Measurements from ENCODE around the gene YTHDF1.
A peak's percentile ranks its signal among the peaks of the same experiment; 100 is the strongest.

The YTHDF1 gene

DNA sequence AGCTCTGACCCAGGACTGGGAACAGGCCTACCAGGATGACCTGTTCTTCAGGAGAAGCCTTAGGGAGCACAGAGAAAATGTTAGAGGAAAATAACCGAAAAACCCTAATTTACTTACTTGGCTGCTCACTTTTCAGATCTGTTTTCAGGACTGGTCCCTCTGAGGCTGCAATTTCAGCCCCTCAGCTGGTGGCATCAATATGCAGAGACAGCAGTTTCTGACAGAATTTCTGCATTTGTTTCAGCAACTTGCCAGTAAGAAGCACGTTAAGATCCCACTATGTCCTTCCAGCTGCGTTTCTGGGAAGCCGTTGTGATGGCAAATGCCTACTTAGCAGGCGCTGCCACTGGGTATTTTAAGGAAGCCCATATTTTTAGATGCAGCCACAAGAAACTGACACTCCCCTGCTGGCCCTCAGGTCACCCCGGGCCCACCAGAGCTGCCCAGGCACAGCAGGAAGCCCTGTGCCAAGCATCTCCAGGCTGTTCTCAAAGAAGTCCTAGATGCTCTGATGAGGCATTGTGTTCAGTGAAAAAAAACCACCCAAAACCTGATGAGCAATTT, 7.5 kb downstream of the YTHDF1 start:
- DNase-seq (ENCODE audit: low read depth), result no peak

DNA sequence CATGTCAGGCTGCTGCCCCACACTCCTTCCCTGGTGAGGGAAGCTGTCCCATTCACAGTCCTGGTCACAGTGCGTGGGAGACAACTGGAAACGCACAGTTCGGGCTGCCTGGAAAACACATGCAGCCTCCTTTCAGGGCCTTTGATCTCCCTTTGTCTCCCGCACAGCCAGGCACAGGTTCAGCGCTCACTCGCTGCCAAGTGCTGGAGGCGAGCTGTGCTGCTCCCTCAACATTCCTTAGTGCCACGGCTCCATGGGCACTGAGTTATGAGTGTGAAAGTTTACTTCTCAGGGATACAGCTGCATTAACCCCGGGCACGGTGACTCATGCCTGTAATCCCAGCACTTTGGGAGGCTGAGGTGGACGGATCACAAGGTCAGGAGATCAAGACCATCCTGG, 9.1 kb downstream of the YTHDF1 start:
- peak; percentile 17 for DNase-seq (ENCODE audit: low read depth)

DNA sequence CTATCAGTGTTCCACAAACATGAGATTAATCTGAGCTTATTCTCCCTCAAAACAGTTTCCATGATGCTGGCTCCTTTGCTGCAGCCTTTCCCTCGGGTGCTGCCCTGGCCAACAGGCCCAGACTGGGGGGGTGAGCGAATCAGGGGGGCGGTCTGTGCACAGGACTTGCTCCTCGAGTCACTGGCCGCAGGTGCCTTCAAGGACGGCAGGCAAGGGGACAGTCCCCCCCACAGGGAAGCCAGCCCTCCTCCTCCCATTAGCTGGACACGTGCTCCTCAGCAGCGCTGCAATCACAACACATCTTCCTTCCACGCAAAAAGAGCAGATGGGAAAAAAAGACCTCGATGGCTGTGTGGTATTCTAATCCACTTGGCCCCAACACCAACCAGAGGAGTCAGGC, 10.0 kb downstream of the YTHDF1 start:
- DNase-seq (ENCODE audit: low read depth), result no peak

DNA sequence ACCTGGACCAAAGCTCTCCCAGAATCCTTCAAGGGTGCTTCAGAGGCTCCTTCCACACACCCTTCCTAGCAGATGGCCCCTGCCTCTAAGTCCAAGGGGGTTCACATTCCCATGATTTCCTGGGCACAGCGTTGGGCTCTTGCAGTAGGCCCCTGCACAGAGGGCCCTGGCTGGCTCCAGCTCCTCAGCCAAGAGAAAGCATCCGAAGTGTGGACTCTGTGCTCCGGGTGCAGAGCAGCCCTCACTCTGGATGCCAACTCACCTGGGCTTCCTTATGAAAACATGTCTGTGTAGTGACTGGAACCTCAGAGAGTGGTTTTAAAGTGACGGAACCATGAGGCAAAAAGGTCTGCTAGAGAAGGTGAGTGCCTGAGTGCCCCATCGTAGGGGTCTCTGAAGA, 11.6 kb downstream of the YTHDF1 start:
- no peak for DNase-seq (ENCODE audit: low read depth)

DNA sequence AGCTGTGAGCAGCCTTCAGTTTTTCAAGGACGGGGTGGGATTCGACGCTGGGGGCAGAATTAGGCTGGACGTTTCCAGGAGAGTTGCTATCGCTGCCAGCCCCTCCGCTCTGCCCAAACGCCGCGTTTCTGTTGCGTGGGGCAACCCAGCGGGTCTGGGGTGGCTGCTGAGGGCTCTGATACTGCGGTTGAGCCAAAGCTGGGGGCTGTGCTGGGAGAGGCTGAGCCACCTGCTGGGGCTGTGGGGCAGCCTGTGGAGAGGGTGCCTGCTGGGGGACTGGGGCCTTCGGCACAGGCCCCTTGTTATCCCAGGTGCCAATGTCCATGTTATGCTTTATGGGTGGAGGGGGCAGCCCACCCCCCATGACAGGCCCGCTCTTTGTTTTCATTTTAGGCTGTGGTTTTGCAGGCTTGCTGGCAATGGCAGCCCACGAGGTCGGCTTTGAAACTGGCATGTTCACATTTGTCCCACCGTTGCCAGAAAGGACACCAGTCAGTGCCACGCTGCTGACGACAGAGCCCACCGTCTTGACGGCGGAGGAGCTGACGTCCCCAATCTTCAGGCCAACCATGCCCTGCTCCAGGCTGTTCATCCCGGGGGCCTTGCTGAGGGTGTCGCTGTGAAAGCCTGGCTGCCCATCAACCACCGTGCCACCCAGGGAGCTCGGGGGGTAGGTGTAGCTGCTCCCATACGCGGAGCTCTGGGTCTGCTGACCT, 13.0 kb downstream of the YTHDF1 start:
- DNase-seq (ENCODE audit: low read depth), result no peak

DNA sequence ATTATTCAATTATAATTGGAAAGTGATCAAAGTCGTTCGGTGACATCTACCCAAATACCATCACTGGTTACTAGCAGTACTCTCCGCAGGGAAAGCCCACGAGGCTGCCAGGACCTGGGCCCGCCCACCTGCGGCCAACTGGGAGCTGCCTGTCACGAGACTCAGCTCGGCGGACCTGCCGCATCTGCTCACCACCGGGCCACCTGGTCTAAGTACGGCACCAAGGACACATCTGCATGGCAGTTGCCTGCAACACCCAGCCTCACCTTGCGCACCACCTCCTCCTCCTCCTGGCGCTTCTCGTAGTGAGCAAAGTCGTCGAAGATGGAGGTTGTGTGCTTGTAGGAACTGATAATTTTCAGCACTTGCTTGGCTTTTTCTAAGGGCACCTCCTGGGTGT, 13.9 kb downstream of the YTHDF1 start:
- no peak for DNase-seq (ENCODE audit: low read depth)

DNA sequence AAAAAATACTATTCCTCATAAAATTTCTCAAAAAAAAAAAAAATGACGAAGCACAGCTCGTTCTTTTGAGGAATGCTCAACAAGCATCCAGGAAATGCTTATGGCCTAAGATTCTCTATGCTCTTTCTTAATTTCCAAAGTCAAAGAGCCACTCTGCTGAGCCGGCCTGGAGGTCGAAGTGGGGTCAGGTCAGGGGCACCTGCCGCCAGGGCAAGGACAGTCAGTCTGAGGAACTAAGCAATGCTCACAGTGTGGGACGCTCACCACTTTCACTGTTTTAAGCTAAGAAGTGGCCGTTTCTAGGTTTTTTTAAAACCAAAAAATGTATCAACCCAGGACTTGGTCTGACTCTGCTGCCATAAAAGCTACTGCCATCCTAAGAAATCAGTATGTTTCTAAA, 17.3 kb downstream of the YTHDF1 start:
- no peak for DNase-seq (ENCODE audit: low read depth)

DNA sequence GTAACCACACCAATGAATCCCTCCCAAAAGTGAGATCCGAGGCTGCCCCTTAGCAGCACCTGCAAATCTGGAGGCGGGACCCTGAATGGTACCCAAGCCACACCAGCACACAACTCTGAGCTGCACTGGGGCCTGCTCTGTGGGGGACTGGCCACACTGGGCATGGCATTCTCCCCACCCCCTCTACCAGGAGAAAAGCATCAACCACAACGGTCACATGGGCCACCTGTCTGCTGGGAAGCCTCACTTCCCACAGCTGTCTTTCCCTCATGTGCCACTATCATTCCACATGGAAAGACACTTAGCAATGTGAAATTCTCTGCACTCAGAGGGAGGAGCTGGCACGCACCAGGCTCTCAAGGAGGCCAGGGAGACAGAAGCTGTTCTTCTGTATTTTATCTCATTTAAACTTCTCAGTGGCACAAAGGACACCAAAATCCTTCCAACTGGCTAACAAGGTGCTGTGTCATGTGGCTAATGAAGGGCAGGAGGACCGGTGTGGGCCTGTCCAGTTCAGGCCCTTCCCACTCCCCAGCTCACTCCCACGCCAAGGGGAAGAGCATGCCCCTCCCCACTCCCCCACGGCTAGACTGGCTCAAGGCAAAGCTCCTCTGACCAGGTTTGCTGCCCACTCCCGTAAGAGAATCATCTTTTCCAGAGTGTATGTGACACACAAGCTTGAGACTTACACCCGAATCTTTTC, 19.0 kb downstream of the YTHDF1 start:
- no peak for DNase-seq (ENCODE audit: low read depth)

DNA sequence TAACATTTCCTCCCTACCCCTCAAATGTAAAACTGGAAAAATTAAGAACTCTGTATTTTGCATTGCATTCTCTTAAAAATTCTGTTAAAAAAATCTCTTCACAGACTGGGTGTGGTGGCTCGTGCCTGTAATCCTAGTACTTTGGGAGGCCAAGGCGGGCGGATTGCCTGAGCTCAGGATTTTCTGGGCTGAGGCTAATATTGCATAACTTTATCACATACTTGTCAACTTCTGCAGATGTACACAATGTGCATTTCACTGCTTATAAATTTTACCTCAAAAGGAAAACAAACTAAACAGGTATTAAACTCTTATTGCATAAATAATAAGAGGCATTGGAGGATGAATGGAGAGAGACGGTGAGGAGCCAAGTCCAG, 21.1 kb downstream of the YTHDF1 start:
- no peak for DNase-seq (ENCODE audit: low read depth)

DNA sequence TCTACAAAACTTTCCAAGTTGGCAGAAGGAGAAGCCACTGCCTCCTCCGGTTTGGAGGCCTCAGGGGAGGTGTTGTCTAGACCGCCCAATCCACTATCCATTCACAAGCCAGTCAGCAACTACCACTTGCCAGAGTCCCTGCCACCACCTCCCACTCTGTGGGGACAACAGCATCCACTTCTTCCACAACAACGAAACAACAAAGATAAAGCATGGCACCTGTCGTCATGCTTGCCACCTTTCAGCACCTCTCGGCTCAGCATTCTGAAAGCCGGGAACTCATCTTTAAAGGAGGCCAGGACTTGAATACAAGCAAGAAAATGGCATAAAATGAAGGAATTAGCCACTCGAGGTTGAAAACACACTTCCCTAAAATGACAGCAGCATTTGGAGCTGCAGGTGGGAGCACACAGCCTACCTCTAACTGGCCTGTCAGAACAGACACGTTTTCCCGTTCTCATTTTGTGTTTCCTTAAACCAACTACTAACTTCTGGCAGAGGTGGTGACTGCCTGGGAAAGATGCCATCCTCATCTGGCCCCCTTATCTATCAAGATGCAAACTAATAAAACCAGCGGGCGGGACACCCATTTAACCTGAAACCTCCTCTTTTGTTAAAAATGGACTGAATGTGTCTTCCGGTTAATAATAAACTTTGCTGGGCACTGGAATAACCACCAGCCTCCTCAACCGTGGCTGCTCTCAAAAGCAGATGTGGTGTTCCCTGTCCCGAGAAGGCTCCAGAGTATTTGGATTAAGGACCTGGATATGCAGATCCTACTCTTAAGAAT, 21.7 kb downstream of the YTHDF1 start:
- no peak for DNase-seq (ENCODE audit: low read depth)

DNA sequence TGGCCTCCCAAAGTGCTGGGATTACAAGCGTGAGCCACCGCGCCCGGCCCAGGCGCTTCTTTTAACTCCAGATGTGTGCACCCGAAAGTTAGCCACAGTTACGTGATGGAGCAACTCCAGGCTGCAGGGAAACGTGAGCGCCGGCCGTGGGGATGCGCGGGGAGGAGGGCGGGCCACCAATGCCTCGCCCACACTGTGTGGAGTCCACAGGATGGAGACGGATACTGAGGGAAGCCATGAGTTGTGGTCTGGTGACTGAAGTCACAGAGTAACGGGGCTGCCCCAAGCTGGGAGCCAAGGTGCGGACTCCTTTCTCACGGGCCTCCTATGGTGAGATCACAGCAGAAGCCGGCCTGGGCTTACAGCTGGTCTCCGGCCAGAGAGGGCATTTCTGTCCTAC, 23.2 kb downstream of the YTHDF1 start:
- no peak for DNase-seq (ENCODE audit: low read depth)

DNA sequence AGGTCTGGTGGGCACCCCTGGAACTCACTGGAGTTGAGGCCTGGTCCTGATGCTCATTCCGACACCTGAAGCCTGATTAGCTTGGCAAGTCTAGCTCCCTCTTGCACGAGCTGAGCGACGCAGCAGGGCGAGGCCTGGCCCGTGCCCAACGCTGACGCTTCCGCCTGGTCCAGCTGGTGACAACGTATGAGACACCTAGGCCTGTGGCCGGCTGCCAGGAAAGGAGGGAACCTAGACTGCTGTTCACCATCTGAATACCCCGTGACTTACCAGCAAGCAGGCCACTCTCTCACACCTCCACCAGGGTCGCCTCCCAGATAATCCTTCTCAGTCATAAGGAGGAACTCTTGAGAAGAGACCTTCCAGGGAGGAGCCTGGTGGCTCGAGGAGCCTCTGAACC, 24.5 kb downstream of the YTHDF1 start:
- DNase-seq (ENCODE audit: low read depth), result no peak

DNA sequence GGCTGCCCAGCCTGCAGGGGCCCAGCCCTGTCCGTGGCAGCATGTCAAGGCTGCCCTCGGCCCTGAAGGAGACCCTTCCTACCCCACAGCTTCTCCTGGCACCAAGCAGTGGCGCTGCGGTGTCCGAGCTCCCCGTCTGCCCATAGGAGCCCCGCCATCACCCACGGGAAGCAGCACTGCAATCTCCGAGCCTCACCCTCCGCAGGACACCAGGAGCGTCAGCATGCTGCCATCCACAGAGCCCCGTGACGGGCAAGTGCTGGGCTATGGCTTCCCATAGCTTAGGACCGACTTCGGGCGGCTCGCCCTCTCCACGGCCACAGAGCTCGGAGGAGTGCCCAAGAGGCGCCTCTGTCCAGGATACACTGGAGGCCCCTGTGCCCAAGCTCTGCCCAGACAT, 25.1 kb downstream of the YTHDF1 start:
- no peak for DNase-seq (ENCODE audit: low read depth)

DNA sequence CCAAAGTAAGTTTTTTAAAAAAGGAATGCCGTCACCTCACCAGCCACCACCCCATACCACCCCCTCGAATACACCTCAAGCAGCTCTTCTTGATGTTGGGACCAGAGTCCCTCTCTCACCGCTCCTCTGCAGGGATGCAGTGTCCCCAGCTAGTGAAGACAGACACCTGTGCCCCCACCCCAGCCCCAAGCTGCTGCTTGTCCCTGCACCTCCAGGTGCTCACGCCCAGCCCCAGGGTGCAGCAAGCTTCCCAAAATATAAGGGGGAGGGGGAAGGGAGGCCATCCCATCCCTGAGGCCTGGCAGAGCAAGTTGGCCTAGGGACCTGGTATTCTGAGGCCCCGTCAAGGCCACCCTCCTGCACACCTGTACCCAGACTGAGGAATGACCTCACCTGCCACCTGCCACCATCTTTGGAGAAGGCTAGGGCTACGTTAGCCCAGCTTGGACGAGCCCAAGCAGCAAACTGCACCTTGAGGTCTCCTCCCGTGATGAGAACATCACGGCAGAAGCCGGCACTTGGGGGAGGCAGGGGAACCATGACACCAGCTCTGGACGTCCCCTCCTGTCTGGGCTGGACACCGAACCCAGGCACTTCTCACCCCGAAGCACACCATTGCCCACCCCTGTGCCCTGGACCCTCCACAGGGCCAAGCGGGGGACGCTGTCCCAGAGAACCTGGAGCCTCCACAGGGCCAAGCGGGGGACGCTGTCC, 25.9 kb downstream of the YTHDF1 start:
- DNase-seq (ENCODE audit: low read depth), result no peak

DNA sequence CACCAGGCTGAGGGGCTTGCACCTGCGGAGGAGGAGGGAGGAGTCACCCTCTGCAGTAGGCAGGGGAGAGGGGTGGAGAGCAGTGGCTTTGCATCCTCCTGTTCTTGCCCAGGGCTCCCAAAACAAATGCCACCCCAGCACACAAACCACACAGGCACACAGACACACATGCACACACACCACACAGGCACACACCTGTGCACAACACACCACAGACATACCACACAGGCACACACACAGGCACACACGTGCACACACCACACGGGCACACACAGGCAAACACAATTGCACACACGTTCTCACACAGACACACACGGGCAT, 26.6 kb downstream of the YTHDF1 start:
- DNase-seq (ENCODE audit: low read depth), result no peak

DNA sequence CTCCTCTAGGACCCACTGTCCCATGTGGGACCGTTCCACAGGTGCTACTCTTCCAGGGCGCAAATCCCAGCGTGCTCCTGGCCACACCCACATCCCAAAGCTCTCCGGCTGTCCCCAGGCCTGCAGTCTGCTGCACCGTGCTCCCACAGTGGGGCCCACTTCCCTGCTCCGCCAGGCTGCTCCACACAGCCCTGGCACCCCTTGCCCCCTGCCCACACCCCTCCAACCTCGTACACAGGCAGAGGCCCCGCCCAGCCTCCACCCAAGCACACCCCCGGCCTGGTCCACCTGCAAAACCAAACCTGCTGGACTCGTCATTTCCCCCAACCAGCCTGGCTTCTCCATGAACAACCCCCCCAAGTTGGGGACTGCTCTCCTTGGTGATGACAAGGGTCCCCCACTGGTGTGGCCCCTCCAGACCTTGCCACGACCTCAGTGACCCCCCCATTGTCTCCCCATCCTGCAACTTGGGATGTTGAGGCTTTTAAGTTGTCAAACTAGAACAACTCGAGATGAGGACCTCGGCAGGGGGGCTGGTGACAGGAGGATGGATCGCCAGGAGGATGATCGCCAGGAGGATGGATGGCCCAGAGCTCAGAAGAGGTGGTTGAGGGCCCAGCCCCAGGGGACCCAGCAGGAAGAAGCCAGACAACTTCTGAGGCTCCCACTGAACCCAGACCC, 27.1 kb downstream of the YTHDF1 start:
- DNase-seq (ENCODE audit: low read depth), result no peak

DNA sequence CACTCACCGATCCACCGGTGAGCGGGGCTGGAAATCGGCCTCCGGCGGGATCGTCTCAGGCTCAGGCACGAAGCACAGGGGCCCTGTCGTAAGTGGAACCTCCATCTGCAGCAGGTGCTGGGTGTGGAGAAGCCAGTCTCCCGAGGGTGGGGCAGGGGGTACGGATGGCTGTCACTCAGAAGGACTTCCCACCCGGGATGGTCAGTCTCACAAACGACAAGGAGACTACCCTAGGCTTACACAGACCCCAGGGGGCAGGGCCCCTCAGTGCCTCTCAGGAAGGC, 27.8 kb downstream of the YTHDF1 start:
- DNase-seq (ENCODE audit: low read depth), result no peak

DNA sequence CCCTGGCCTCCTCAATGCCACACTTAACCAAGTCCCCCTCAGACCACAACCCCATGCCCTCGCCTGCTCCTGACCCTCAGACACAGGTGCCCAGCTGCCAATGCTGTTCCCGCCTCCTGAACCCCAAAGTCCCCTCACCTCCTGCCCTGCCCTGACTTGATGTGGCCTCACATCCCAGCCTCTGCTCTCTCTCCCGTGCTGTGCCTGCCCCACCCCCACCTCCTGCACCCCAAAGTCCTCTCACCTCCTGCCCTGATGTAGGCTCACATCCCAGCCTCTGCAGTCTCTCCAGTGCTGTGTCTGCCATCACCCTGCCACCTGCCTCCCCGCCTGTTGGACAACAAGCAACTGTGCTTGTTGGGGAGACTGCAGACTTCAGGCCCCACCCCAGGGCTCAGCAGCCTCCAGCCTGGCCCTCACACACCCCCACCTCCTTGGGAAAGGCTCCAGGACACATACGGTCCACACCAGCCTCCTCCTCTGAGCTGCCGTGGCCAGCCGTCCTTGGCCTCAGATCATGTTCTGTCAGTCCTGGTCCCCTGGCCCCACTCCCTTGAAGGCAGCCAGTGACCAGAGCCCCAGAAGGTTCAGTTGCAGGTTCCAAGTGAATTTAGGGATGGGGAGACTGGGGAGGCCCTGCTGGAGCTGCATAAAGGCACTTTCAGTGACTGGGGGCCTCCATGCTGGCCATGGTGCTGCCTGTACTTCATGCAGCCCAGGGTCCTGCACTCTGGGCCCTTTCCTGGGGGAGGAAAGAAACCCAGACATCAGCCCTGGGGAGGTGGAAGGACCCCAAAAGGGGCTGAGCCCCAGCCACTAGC, 28.4 kb downstream of the YTHDF1 start:
- no peak for DNase-seq (ENCODE audit: low read depth)

DNA sequence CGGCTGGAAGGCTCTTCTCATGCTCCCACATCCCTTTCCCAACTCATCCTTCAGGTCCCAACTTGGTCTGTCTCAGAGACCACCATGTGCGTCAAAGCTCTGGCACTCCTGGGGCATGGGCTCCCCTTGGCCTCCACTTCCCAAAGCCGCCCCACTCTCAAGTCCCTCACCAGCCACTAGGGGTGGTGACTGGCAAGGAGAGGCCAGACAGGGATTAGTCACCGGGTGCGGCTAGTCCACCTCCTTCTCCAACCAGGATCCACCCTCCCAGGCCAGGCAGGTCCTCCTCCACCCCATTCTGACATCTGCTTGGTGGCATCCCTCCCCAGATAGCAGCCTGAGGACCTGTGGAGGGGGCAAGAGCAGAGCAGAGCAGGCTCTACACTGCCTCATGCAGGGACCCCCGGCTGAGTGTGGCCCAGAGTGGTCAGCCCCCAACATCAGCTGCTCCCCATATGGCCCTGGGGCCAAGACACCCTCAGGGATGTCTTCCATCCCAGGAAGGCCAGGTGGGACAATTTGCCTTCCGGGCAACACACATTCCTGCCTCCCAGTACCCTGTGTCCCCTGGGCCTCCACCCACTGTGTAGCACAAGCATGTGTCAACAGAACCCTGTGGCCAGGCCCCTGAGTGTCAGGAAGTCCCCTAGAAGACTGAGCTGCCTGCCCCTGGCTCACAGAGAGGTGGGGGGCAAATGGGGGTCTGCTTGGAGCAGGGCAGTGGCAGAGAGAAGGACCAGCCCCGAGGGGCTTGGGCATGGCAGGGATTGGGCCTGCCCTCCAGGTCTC, 29.2 kb downstream of the YTHDF1 start:
- DNase-seq (ENCODE audit: low read depth), result no peak

DNA sequence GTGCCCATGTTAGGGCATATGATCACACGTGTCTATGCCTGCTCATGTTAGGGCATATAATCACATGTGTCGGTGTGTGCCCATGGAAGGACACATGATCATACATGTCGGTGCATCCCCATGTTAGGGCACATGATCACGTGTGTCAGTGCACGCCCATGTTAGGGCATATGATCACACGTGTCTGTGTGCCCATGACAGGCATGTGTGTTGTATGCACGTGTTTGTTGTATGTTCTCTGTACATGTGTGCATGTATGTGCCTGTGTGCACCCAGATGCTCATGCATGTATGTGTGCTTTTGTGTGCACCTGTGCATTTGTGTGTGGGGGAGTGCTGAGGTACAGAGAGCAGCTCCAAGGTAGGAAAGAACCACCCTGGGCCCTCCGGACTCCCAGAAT, 29.8 kb downstream of the YTHDF1 start:
- DNase-seq (ENCODE audit: low read depth), result no peak

Data from GM04503 (cell line).